ENCODE results near the gene CHRNA5.
"Not testable (repeated sequence)": the region's sequence is repeated elsewhere in the genome, so short reads cannot be mapped to it uniquely, and the experiment has no call there.

The CHRNA5 gene

DNA sequence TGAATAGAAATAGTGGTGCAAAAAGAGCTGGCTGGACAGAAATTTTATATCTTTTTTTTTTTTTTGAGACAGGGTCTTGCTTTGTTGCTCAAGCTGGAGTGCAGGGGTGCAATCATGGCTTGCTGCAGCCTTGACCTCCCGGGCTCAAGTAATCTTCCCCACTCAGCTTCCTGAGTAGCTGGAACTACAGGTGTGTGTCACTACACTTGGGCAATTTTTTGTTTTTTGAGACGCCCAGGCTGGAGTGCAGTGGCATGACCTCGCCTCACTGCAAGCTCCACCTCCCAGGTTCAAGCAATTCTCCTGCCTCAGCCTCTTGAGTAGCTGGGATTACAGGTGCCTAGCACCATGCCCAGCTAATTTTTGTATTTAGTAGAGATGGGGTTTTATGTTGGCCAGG lies 33.0 kb downstream of the CHRNA5 start:
- no peaks in the 10 kb centered on the region for H3K4me1 Mint-ChIP-seq
- no peaks in the 10 kb centered on the region for H3K9me3 Mint-ChIP-seq
- H3K4me3 Mint-ChIP-seq, result no peak overlapping the region
- no peak overlapping the region for H3K27ac Mint-ChIP-seq
- peaks cover 2% of the 10 kb centered on the region for H3K36me3 Mint-ChIP-seq
- no peak for ATAC-seq (ENCODE audit: low read depth)
- H3K27me3 Mint-ChIP-seq, result peaks cover 10% of the 10 kb centered on the region
- no peak for DNase-seq (ENCODE audit: low spot score in 2 of 2)

DNA sequence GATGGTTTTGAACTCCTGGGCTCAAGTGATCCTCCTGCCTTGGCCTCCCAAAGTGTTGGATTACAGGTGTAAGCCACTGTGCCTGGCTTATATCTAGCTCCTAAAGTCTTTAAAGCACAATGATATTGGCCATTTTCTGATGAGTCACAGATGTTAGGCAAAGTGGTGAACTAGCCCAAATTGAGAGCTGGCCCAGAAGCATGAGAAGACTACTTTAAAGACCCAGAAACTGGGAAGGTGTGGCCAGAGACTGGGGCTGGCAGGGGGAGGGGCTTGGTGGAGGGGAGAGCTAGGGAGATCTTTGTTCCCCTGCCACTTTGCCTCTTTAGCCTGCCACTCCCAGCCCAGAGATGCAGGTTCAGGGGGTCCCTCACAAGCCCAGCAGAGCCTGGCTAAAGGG lies 33.9 kb downstream of the CHRNA5 start:
- no peaks in the 10 kb centered on the region for H3K4me1 Mint-ChIP-seq
- H3K27ac Mint-ChIP-seq, result no peak overlapping the region
- no peak overlapping the region for H3K4me3 Mint-ChIP-seq
- no peaks in the 10 kb centered on the region for H3K9me3 Mint-ChIP-seq
- H3K36me3 Mint-ChIP-seq, result peaks cover 2% of the 10 kb centered on the region
- no peak for ATAC-seq (ENCODE audit: low read depth)
- H3K27me3 Mint-ChIP-seq, result peaks cover 13% of the 10 kb centered on the region
- DNase-seq (ENCODE audit: low spot score in 2 of 2), result no peak

DNA sequence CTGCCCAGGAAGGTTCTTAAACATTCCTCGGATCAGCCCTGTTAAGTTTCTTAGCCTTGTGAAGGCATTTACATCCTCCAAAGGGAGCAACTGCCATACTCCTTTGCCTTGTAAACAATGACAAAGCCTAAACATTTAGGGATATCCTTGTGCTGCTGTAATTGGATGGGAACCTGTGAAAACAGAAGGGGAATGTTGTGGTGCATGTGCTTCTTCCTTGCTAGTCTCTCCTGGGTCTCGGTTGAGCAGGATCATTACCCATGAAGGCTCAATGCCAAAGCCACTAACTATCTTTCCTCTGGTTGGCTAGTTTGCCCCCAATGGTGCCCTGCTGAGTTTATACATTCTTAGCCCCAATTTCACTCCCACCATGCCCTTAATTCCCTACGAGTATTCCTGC lies 38.1 kb downstream of the CHRNA5 start:
- peaks cover 23% of the 10 kb centered on the region for H3K27me3 Mint-ChIP-seq
- no peak overlapping the region for H3K27ac Mint-ChIP-seq
- H3K4me3 Mint-ChIP-seq, result no peak overlapping the region
- DNase-seq (ENCODE audit: low spot score in 2 of 2) (no peak), ATAC-seq (ENCODE audit: low read depth) (no peak)
- H3K4me1 Mint-ChIP-seq, result no peaks in the 10 kb centered on the region
- H3K9me3 Mint-ChIP-seq, result no peaks in the 10 kb centered on the region
- peaks cover 2% of the 10 kb centered on the region for H3K36me3 Mint-ChIP-seq

DNA sequence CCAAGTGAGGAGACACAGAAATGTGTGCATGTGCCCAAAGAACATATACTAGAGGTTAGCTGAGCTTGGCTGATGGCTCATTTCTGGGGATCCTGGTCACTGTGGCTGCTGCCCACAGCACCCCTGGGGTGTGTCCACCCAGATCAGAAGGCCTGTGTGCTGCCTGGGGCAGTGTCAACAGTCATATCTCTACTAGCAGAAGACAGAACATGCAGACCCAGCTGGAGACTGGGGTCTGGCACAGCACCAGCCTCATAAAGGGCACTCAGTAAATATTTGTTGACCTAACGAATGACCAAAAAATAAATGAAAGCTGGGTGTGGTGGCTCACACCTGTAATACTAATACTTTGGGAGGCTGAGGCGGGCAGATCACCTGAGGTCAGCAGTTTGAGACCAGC lies 39.1 kb downstream of the CHRNA5 start:
- Mint-ChIP-seq H3K4me1 (no peaks in the 10 kb centered on the region), H3K27me3 (peaks cover 25% of the 10 kb centered on the region), H3K4me3 (no peak overlapping the region), H3K9me3 (peaks cover 2% of the 10 kb centered on the region), H3K27ac (no peak overlapping the region), H3K36me3 (peaks cover 2% of the 10 kb centered on the region)
- DNase-seq (ENCODE audit: low spot score in 2 of 2) (no peak), ATAC-seq (ENCODE audit: low read depth) (no peak)

DNA sequence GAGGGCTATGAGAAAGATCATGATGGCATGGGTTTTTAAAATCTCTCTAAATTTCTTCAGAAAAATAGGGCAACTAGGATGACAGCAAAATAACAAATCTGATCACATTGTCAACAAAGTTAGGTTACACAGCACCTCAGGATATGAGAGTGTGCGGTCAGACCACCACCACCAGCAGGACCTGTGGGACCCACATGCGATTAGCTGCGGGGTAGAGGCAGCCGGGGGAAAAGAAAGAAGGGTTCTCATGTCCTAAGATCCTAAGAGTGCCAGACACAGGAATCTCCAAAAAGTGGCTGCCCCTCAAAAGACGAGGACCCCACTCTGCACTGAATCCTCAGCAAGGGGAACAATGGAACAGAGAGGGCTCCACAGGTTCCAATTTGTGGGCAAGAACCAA lies 39.9 kb downstream of the CHRNA5 start:
- H3K9me3 Mint-ChIP-seq, result peaks cover 3% of the 10 kb centered on the region
- H3K27me3 Mint-ChIP-seq, result peaks cover 26% of the 10 kb centered on the region
- no peaks in the 10 kb centered on the region for H3K4me1 Mint-ChIP-seq
- ATAC-seq (ENCODE audit: low read depth) (no peak), DNase-seq (ENCODE audit: low spot score in 2 of 2) (no peak)
- no peak overlapping the region for H3K4me3 Mint-ChIP-seq
- peaks cover 2% of the 10 kb centered on the region for H3K36me3 Mint-ChIP-seq
- no peak overlapping the region for H3K27ac Mint-ChIP-seq

DNA sequence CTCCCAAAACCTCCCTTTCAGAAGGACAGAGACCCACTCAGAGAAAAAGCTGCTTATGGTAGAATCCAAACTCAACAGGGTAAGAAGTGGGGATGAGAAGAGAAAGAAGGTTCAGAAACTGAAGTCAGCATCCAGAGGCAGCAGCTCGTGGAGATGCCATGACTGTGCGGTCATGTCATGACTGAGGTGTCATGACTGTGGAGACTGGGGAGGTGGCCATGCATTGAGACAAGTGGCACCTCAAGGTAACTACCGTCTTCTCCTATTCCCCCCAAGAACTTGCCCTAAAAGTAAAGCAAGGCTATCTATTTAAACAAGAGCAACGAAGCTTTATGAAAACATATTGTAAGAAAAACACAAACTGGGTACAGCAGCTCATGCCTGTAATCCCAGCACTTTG lies 40.4 kb downstream of the CHRNA5 start:
- Mint-ChIP-seq H3K4me1 (no peaks in the 10 kb centered on the region), H3K27me3 (peaks cover 26% of the 10 kb centered on the region), H3K36me3 (peaks cover 2% of the 10 kb centered on the region), H3K9me3 (peaks cover 3% of the 10 kb centered on the region), H3K4me3 (no peak overlapping the region), H3K27ac (no peak overlapping the region)
- ATAC-seq (ENCODE audit: low read depth) (no peak), DNase-seq (ENCODE audit: low spot score in 2 of 2) (no peak)

DNA sequence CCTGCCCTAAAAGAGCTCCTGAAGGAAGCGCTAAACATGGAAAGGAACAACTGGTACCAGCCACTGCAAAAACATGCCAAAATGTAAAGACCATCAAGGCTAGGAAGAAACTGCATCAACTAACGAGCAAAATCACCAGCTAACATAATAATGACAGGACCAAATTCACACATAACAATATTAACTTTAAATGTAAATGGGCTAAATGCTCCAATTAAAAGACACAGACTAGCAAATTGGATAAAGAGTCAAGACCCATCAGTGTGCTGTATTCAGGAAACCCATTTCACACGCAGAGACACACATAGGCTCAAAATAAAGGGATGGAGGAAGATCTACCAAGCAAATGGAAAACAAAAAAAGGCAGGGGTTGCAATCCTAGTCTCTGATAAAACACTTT lies 44.2 kb downstream of the CHRNA5 start:
- H3K27me3 Mint-ChIP-seq, result peaks cover 12% of the 10 kb centered on the region
- not testable (repeated sequence) for H3K9me3 Mint-ChIP-seq; DNase-seq (ENCODE audit: low spot score in 2 of 2); H3K4me1 Mint-ChIP-seq; H3K4me3 Mint-ChIP-seq; ATAC-seq (ENCODE audit: low read depth); H3K27ac Mint-ChIP-seq; H3K36me3 Mint-ChIP-seq

DNA sequence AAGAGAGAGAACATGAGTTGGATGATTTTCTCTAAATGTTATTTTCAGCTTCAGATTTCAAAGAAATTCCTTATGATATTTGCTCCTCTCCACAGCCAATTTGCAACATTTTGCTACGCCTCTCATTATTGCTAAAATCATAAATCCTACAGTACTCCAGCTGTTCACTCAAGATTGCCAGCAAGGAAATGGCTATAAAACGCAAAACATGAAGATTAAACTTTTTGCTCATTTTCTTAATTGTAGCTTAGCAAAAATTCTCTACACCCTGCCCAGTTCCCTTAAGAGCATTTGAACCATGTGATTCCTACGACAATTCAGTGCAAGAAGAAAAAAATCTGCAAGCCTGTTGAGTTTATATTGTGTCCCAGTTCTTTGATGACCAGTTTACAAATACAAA lies 48.7 kb downstream of the CHRNA5 start:
- H3K4me1 Mint-ChIP-seq, result no peaks in the 10 kb centered on the region
- peaks cover 2% of the 10 kb centered on the region for H3K9me3 Mint-ChIP-seq

DNA sequence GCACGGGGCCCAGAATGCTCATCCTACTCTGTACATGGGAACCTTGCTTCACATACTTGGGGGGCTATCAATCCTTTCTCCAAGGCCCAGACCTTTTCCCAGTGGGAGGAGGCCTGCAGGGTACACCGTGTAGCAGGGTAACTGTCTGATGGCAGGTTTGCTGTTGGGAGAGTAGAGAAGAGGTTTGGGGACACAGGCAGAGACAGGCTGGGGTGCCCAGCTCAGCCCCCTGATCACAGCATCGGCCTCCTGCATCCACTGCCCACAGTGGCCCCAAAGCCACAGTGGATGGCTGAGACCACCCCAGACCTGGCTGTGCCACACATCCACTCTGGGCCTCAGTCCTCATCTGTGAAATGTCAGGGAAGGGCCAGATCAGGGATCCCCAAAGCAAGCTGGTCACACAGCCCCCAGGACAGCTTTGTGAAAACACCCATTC lies 49.9 kb downstream of the CHRNA5 start:
- H3K36me3 Mint-ChIP-seq, result no peaks in the 10 kb centered on the region
- no peaks in the 10 kb centered on the region for H3K4me1 Mint-ChIP-seq
- no peak for DNase-seq (ENCODE audit: low spot score in 2 of 2)
- H3K27ac Mint-ChIP-seq, result no peak overlapping the region
- no peak for ATAC-seq (ENCODE audit: low read depth)
- H3K4me3 Mint-ChIP-seq, result no peak overlapping the region
- peaks cover 15% of the 10 kb centered on the region for H3K27me3 Mint-ChIP-seq
- H3K9me3 Mint-ChIP-seq, result no peaks in the 10 kb centered on the region

More for the DNA sequence above, 48.7 kb downstream of the CHRNA5 start:
- H3K36me3 Mint-ChIP-seq, result no peaks in the 10 kb centered on the region
- peaks cover 8% of the 10 kb centered on the region for H3K27me3 Mint-ChIP-seq
- H3K4me3 Mint-ChIP-seq, result no peak overlapping the region
- ATAC-seq (ENCODE audit: low read depth) (no peak), DNase-seq (ENCODE audit: low spot score in 2 of 2) (no peak)
- H3K27ac Mint-ChIP-seq, result no peak overlapping the region

DNA sequence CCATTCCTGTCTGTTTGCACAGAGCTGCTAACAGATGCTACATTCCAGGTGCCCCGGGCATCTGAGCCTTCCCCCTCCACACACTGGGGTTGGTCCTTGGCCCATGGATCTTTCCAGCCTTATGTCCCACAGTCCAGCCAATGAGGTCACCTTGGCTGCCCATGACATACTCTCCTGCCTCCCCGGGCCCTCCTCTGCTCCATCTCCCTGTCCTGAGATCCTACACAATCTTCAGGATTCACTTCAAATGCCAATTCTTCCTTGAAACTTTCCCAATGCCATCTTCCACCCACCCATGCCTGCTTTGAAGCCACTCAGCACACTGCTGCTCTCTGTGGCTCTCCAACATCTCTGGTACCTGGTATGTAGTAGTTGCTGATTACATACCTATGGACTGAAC lies 51.2 kb downstream of the CHRNA5 start:
- no peaks in the 10 kb centered on the region for H3K4me1 Mint-ChIP-seq
- H3K27me3 Mint-ChIP-seq, result peaks cover 16% of the 10 kb centered on the region
- DNase-seq (ENCODE audit: low spot score in 2 of 2) (no peak), ATAC-seq (ENCODE audit: low read depth) (no peak)
- no peak overlapping the region for H3K4me3 Mint-ChIP-seq
- no peak overlapping the region for H3K27ac Mint-ChIP-seq
- no peaks in the 10 kb centered on the region for H3K9me3 Mint-ChIP-seq
- no peaks in the 10 kb centered on the region for H3K36me3 Mint-ChIP-seq

DNA sequence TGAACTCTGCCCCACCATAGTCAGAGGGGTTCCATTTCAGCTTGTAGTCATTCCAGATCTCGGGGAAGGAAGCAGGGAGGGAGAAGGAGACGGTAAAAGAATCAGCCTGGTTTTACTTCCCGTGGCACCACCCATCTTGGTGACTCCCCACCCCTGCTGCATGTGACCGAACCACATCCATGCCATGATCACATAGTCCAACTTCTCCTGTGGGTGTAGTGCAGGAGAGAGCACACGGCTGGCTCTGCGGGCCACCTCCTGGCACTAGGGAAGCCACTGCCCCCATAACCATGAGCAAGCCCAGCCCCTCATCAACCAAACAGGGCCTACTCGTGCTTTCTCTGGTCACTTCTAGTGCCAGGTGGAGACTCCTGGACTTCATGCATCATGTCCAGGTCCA lies 51.8 kb downstream of the CHRNA5 start:
- H3K27ac Mint-ChIP-seq, result no peak overlapping the region
- peaks cover 19% of the 10 kb centered on the region for H3K27me3 Mint-ChIP-seq
- H3K4me3 Mint-ChIP-seq, result no peak overlapping the region
- no peaks in the 10 kb centered on the region for H3K36me3 Mint-ChIP-seq
- ATAC-seq (ENCODE audit: low read depth), result no peak
- H3K4me1 Mint-ChIP-seq, result no peaks in the 10 kb centered on the region
- no peak for DNase-seq (ENCODE audit: low spot score in 2 of 2)
- no peaks in the 10 kb centered on the region for H3K9me3 Mint-ChIP-seq

DNA sequence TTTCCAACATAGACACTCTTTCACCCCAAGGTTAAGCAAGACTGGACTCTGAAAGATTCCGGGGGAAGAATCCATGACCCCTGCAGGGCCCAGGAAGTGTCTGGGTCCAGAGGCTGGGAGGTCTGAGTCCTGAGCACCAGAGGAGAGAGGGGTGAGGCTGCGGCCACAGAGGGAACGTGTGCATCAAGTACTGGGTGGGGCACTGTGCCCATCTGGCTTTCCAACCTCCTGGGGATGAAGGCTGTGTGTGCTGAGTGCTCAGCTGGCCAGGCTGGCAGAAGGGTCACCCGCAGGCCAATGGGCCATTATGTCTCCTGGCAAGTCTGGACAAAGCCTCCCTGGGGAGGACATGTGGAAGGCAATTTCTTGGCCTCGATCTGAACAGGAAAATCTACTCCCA lies 52.2 kb downstream of the CHRNA5 start:
- Mint-ChIP-seq H3K27me3 (peaks cover 20% of the 10 kb centered on the region), H3K4me1 (no peaks in the 10 kb centered on the region), H3K9me3 (no peaks in the 10 kb centered on the region), H3K4me3 (no peak overlapping the region), H3K27ac (no peak overlapping the region), H3K36me3 (no peaks in the 10 kb centered on the region)
- DNase-seq (ENCODE audit: low spot score in 2 of 2) (no peak), ATAC-seq (ENCODE audit: low read depth) (no peak)

DNA sequence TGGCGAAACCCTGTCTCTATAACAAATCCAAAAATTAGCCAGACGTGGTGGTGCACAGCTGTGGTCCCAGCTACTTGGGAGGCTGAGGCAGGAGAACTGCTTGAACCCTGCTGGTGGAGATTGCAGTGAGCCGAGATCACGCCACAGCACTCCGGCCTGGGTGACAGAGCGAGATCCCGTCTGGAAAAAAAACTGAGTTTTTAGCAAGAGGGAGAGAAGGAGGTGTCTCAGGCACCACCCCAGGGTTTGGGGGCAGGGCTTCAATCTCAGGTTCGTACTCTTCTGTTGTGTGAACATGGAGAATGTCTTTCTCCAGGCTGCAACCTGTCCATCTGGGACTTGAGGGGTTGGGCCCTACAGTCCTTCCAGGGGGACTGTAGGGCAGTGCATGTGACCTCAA lies 52.7 kb downstream of the CHRNA5 start:
- Mint-ChIP-seq H3K9me3 (no peaks in the 10 kb centered on the region), H3K27me3 (peaks cover 22% of the 10 kb centered on the region), H3K27ac (no peak overlapping the region), H3K4me1 (no peaks in the 10 kb centered on the region), H3K36me3 (no peaks in the 10 kb centered on the region), H3K4me3 (no peak overlapping the region)
- no peak for ATAC-seq (ENCODE audit: low read depth)
- no peak for DNase-seq (ENCODE audit: low spot score in 2 of 2)

DNA sequence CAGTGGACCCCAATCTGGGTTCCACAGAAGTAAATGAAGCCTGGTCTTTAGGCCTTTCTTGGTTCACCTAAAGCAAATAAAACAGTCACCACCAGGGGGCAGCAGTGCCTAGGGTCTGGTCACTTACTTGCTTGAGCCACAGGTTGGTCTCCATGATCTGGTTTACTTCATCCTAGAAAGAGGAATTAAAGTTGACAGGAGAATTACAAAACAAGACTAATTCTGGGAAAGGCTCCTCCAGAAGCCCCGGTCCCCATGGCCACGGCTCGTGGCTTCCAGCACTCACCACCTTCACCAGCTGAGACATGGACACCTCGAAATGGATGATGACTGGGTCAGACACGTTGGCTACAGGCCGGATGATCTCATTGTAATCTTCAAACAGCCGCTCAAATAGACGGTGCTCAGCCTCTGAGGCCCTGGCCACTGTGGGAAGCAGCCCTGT lies 53.2 kb downstream of the CHRNA5 start:
- Mint-ChIP-seq H3K4me3 (no peak overlapping the region), H3K27me3 (peaks cover 24% of the 10 kb centered on the region), H3K9me3 (no peaks in the 10 kb centered on the region), H3K36me3 (no peaks in the 10 kb centered on the region), H3K27ac (no peak overlapping the region), H3K4me1 (no peaks in the 10 kb centered on the region)
- ATAC-seq (ENCODE audit: low read depth) (peak; percentile 62), DNase-seq (ENCODE audit: low spot score in 2 of 2) (peak; percentile 79 to 89)

DNA sequence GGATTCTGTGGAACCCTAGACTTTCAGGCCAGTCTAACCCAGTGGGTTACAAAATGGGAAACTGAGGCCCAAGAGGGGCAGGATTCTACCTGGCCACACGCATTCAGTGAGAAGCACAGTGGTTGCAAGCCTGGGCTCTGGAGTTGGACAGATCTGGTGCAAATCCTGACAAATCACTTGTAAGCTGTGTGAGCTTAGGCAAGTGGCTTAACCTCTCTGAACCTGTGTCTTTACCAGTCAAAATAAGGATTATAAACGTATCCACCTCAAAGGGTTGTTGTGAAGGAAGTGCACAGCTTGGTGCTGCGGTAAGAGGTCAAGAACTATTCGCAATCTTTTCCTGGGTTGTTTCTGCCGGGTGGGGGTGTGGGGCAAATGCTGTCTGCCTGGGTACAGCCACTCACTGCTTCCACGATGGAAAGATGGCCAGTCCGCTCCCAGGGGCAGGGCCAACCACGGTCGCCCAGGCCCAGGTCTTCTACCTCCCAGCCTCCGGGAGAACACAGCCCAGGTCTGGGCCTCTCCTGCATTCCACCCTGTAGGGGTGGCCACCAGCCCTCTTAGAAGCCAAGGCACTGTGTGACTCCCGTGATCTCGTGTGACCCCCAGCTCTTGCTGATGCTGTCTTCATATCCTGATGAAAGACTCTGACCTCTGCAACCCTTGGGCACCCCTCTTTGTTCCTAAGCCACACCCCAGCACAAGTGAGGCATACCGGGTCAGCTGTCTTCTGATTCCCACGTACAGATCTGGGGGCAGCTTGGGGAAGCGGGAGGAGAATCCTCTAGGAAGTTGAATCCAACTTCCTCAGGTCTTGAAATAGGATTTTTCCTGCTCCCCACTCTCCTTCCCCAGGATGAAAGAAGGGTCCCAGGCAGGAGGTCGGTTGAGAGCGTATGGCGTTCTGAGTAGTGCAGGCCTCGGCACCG lies 54.0 kb downstream of the CHRNA5 start:
- no peak for ATAC-seq (ENCODE audit: low read depth)
- H3K4me1 Mint-ChIP-seq, result no peaks in the 10 kb centered on the region
- H3K9me3 Mint-ChIP-seq, result no peaks in the 10 kb centered on the region
- no peak for DNase-seq (ENCODE audit: low spot score in 2 of 2)
- H3K4me3 Mint-ChIP-seq, result no peak overlapping the region
- no peaks in the 10 kb centered on the region for H3K36me3 Mint-ChIP-seq
- H3K27ac Mint-ChIP-seq, result no peak overlapping the region
- H3K27me3 Mint-ChIP-seq, result peaks cover 28% of the 10 kb centered on the region
